ENCODE results near the gene TMEM256. TPM values are rescaled to one million over a fixed set of nuclear protein-coding genes. Genes with fewer than 3 reads are reported as not detected.
"Not testable (repeated sequence)": the region's sequence is repeated elsewhere in the genome, so short reads cannot be mapped to it uniquely, and the experiment has no call there.

TMEM256 gene
- total RNA-seq, 2 experiments from 2014 or later = 65.6 to 66.3 TPM

- intact Hi-C loops (cut with micrococcal nuclease) = no loop called here
- H3K27ac Mint-ChIP-seq = no peak overlapping the region
- CTCF ChIA-PET = interaction anchor here (1.5 kb wide), 1 partner anchor 12 kb away, joined by 5 read pairs; no protein-coding TSS in a partner anchor
Observed at GRCh38 chr17:7367918-7368598, 35.8 kb downstream of the TMEM256 start.

GRCh38 chr17:7367083-7367482 is 36.8 kb downstream of the TMEM256 start:
- intact Hi-C loops (cut with micrococcal nuclease) = no loop called here
- CTCF ChIA-PET = interaction anchor here (1.5 kb wide), 1 partner anchor 11 kb away, joined by 5 read pairs; no protein-coding TSS in a partner anchor
- H3K27ac Mint-ChIP-seq = no peak overlapping the region

More at GRCh38 chr17:7367918-7368598, 35.8 kb downstream of the TMEM256 start:
- no peak for DNase-seq
- Mint-ChIP-seq H3K27me3 (ENCODE audit: low read depth) (peaks cover 2% of the 10 kb centered on the region), H3K4me3 (no peak overlapping the region), H3K36me3 (ENCODE audit: low read depth) (no peaks in the 10 kb centered on the region), H3K4me1 (ENCODE audit: low read depth) (no peaks in the 10 kb centered on the region), H3K9me3 (no peaks in the 10 kb centered on the region)

GRCh38 chr17:7365963-7366362 is 37.9 kb downstream of the TMEM256 start:
- H3K27me3 Mint-ChIP-seq (ENCODE audit: low read depth); intact Hi-C loops (cut with micrococcal nuclease); DNase-seq; H3K9me3 Mint-ChIP-seq; H3K36me3 Mint-ChIP-seq (ENCODE audit: low read depth); H3K4me3 Mint-ChIP-seq; CTCF ChIA-PET; H3K27ac Mint-ChIP-seq; H3K4me1 Mint-ChIP-seq (ENCODE audit: low read depth): not testable (repeated sequence)

More at GRCh38 chr17:7367083-7367482, 36.8 kb downstream of the TMEM256 start:
- Mint-ChIP-seq H3K9me3 (no peaks in the 10 kb centered on the region), H3K4me3 (no peak overlapping the region), H3K27me3 (ENCODE audit: low read depth) (peaks cover 2% of the 10 kb centered on the region), H3K4me1 (ENCODE audit: low read depth) (no peaks in the 10 kb centered on the region), H3K36me3 (ENCODE audit: low read depth) (no peaks in the 10 kb centered on the region)
- DNase-seq = no peak

- H3K4me1 Mint-ChIP-seq (ENCODE audit: low read depth) = no peaks in the 10 kb centered on the region
- H3K4me3 Mint-ChIP-seq = no peak overlapping the region
- H3K9me3 Mint-ChIP-seq = no peaks in the 10 kb centered on the region
- no peak overlapping the region for H3K27ac Mint-ChIP-seq
- intact Hi-C loops (cut with micrococcal nuclease) = no loop called here
- CTCF ChIA-PET = no interaction called here
- no peaks in the 10 kb centered on the region for H3K27me3 Mint-ChIP-seq (ENCODE audit: low read depth)
- no peak for DNase-seq
- no peaks in the 10 kb centered on the region for H3K36me3 Mint-ChIP-seq (ENCODE audit: low read depth)
Observed at GRCh38 chr17:7363311-7363710, 40.6 kb downstream of the TMEM256 start.

DNA sequence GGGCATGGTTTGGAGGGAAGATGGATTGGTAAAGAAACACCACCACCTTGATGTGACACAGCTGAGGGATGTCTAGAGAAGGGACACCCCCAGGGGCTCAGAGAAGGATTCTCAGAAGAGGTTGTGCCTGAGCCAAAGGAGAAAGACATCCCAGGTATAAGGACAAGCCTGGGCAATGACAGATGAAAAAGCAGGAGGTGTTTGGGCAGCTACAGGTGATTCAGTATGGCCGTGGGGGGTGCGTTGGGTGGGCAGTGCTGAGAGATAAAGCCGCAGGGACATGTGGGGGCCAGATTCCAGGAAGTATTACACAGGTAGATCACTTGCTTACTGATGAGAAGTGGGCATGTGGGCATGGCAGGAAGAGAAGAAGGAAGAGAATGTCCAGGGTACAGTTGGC is 42.0 kb downstream of the TMEM256 start:
- intact Hi-C loops (cut with micrococcal nuclease) = no loop called here
- H3K36me3 Mint-ChIP-seq (ENCODE audit: low read depth) = no peaks in the 10 kb centered on the region
- no peaks in the 10 kb centered on the region for H3K4me1 Mint-ChIP-seq (ENCODE audit: low read depth)
- no peak for DNase-seq
- H3K27me3 Mint-ChIP-seq (ENCODE audit: low read depth) = no peaks in the 10 kb centered on the region
- H3K9me3 Mint-ChIP-seq = no peaks in the 10 kb centered on the region
- no peak overlapping the region for H3K4me3 Mint-ChIP-seq
- CTCF ChIA-PET = interaction anchor here (1.3 to 1.4 kb wide), 2 partner anchors 124 to 326 kb away, joined by 3 to 5 read pairs; partner anchors contain the start of gene WRAP53
- H3K27ac Mint-ChIP-seq = no peak overlapping the region

DNA sequence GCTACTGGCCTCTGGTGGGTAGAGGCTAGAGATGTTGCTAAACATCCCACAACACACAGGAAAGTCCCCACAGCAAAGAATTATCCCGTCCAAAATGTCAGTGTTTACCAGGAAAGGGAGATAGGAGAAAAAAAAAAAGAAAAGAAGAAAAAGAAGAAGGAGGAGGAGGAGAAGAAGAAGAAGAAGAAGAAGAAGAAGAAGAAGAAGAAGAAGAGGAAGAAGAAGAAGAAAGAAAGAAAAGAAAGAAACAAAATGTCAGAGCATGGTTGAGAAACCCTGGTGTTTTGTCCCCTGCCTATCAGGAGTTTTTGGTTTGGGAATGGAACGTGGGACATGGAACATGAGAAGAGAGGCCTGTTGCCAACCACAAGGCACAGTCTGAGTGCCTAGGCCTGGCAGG is 46.5 kb downstream of the TMEM256 start:
- CTCF ChIA-PET = no interaction called here
- Mint-ChIP-seq H3K4me3 (no peak overlapping the region), H3K36me3 (ENCODE audit: low read depth) (no peaks in the 10 kb centered on the region), H3K4me1 (ENCODE audit: low read depth) (peaks cover 24% of the 10 kb centered on the region), H3K9me3 (no peaks in the 10 kb centered on the region), H3K27ac (no peak overlapping the region), H3K27me3 (ENCODE audit: low read depth) (no peaks in the 10 kb centered on the region)
- DNase-seq = no peak
- intact Hi-C loops (cut with micrococcal nuclease) = loop anchor here (2.0 to 5.0 kb wide), 2 partner anchors 35 to 329 kb away; partner anchors contain the start of genes PLSCR3 and TP53

DNA sequence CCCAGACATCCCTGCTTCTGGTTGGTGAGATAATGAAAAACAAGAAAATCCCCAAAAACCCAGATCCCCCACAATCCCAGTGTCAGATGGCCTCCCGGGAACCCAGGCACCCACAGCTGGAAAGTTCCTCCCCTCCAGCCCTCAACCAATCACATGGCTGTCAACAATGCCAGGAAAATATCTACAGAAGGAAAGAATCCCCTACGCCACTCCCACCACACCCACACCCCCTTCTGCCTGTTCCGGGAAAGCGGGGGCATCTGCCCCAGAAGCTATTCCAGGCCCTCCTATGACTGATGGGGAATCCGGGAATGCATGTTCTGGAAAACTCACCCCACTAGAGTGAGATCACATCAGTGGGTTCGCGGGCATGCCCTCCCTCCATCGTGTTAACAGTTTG is 47.1 kb downstream of the TMEM256 start:
- H3K9me3 Mint-ChIP-seq = no peaks in the 10 kb centered on the region
- no peak overlapping the region for H3K4me3 Mint-ChIP-seq
- CTCF ChIA-PET = interaction anchor here (0.9 to 4.4 kb wide), 13 partner anchors 11 to 331 kb away, joined by 3 to 34 read pairs (median 7); partner anchors contain the start of genes ACAP1, FGF11, SENP3 and TMEM102
- no peak for DNase-seq
- H3K27ac Mint-ChIP-seq = no peak overlapping the region
- peaks cover 25% of the 10 kb centered on the region for H3K4me1 Mint-ChIP-seq (ENCODE audit: low read depth)
- no peaks in the 10 kb centered on the region for H3K36me3 Mint-ChIP-seq (ENCODE audit: low read depth)
- no peaks in the 10 kb centered on the region for H3K27me3 Mint-ChIP-seq (ENCODE audit: low read depth)
- intact Hi-C loops (cut with micrococcal nuclease) = loop anchor here (1.0 to 5.0 kb wide), 5 partner anchors 36 to 330 kb away; partner anchors contain the start of genes PLSCR3, SENP3, TMEM102 and TP53

DNA sequence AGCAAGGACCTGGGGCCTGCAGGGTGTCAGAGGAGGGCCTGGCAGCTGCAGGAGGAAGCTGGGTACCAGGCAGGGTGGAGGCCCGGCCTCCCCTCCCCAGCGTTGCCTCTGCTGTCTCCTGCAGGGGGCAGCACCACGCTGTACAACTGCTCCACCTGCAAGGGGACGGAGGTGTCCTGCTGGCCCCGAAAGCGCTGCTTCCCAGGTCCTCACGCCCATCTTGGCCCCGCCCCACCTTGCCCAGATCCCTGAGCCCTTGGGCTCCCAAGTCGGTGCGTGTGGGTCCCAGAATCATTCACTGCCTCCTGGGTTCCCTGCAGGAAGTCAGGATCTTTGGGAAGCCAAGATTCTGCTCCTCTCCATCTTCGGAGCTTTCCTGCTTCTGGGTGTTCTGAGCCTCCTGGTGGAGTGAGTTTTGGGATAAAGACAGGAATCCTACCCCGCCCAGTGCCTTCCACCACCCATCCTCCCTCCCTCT is 47.8 kb downstream of the TMEM256 start:
- DNase-seq = peak; percentile 91
- Mint-ChIP-seq H3K9me3 (no peaks in the 10 kb centered on the region), H3K36me3 (ENCODE audit: low read depth) (peaks cover 3% of the 10 kb centered on the region), H3K27me3 (ENCODE audit: low read depth) (no peaks in the 10 kb centered on the region), H3K27ac (no peak overlapping the region), H3K4me1 (ENCODE audit: low read depth) (peaks cover 28% of the 10 kb centered on the region), H3K4me3 (no peak overlapping the region)
- intact Hi-C loops (cut with micrococcal nuclease) = loop anchor here (1.0 to 5.0 kb wide), 5 partner anchors 36 to 331 kb away; partner anchors contain the start of genes PLSCR3, SENP3, TMEM102 and TP53
- CTCF ChIA-PET = interaction anchor here (0.6 to 4.4 kb wide), 37 partner anchors 12 to 331 kb away, joined by 3 to 34 read pairs (median 4); partner anchors contain the start of genes ACAP1, FGF11, NEURL4 and PLSCR3

DNA sequence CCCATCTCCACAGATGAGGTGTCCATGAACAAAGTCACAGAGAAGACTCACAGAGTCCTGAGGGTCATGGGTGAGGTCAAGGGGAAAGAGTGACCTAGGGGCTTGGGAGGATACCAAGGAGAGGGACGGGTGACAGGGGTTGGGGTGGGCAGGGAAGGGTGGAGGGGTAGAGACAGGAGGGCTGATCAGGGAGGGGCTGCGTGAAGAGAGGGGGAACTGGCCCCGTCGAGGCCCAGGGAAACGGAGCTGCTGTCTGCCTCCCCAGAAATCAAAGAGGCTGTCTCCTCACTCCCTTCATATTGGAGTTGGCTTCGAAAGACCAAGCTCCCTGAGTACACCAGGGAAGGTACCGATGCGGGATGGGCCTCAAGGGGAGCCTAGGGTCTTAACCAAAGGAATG is 48.3 kb downstream of the TMEM256 start:
- no peak for DNase-seq
- CTCF ChIA-PET = interaction anchor here (0.6 to 4.4 kb wide), 36 partner anchors 12 to 332 kb away, joined by 3 to 34 read pairs (median 4); partner anchors contain the start of genes ACAP1, FGF11, NEURL4 and PLSCR3
- Mint-ChIP-seq H3K36me3 (ENCODE audit: low read depth) (peaks cover 8% of the 10 kb centered on the region), H3K4me3 (no peak overlapping the region), H3K4me1 (ENCODE audit: low read depth) (peaks cover 33% of the 10 kb centered on the region), H3K27me3 (ENCODE audit: low read depth) (no peaks in the 10 kb centered on the region), H3K9me3 (no peaks in the 10 kb centered on the region), H3K27ac (no peak overlapping the region)
- intact Hi-C loops (cut with micrococcal nuclease) = loop anchor here (5.0 kb wide), 1 partner anchor 37 kb away; the partner anchor contains the start of gene PLSCR3

- Mint-ChIP-seq H3K27ac (no peak within 1 kb of the TSS), H3K4me1 (ENCODE audit: low read depth) (peaks cover 37% of the 10 kb centered on the region), H3K4me3 (no peak within 1 kb of the TSS), H3K9me3 (no peaks in the 10 kb centered on the region), H3K27me3 (ENCODE audit: low read depth) (no peaks in the 10 kb centered on the region), H3K36me3 (ENCODE audit: low read depth) (peaks cover 8% of the 10 kb centered on the region)
- no peak for DNase-seq
- intact Hi-C loops (cut with micrococcal nuclease) = loop anchor here (5.0 kb wide), 1 partner anchor 37 kb away; the partner anchor contains the start of gene PLSCR3
- CTCF ChIA-PET = interaction anchor here (0.5 to 4.4 kb wide), 22 partner anchors 14 to 276 kb away, joined by 3 to 34 read pairs (median 4); partner anchors contain the start of genes ACAP1, NEURL4, SENP3 and TMEM102
Observed at GRCh38 chr17:7355053-7355452, 48.8 kb downstream of the TMEM256 start, which contains the start of gene TMEM95. TSS of gene TMEM95 (plus strand) at chr17:7355156. CDS start at chr17:7355205, 49 bp downstream.

DNA sequence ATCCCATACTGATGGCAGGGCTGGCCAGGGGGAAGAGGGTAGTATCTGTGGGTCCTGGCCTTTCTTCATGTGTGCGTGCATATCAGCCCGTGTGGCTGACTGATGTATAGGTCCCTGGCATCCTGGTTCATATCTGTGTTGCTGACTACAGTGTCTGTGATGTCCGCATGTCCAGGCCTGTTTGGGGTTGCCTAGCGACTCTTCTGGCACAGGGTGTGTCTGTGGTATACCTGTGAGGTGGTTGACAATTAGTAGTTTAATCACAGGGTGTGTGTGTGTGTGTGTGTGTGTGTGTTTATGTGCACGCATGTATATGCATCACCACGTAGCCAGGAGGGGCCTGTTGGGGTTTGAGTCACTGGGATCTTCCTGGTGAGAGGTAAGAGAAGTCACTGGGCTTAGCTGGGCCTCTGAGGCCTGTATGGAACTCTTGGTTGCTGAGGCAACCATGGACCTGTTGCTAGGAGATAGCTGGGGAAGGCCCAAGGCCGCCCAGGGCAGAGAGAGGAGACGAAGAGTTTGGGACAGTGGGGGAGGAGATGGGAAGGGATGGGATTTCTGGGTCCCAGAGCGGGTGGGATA is 49.5 kb downstream of the TMEM256 start:
- CTCF ChIA-PET = interaction anchor here (0.5 to 4.4 kb wide), 7 partner anchors 17 to 235 kb away, joined by 3 to 34 read pairs (median 7); partner anchors contain the start of genes ACAP1, NEURL4, SENP3 and TMEM102
- Mint-ChIP-seq H3K36me3 (ENCODE audit: low read depth) (peaks cover 11% of the 10 kb centered on the region), H3K27ac (no peak overlapping the region), H3K9me3 (no peaks in the 10 kb centered on the region), H3K4me1 (ENCODE audit: low read depth) (peaks cover 42% of the 10 kb centered on the region), H3K4me3 (no peak overlapping the region), H3K27me3 (ENCODE audit: low read depth) (no peaks in the 10 kb centered on the region)
- intact Hi-C loops (cut with micrococcal nuclease) = loop anchor here (5.0 kb wide), 1 partner anchor 48 kb away; the partner anchor contains the start of gene TMEM256
- peak; percentile 71 for DNase-seq
